Body of pancreas (tissue), 4 donors: ENCODE data around the gene SUSD3. TPM values are rescaled to one million over a fixed set of nuclear protein-coding genes. Genes with fewer than 3 reads are reported as not detected.
A peak's percentile ranks its signal among the peaks of the same experiment; 100 is the strongest.

Experiments
- ATAC-seq: fragments of 150-250 bp; one replicate; pipeline ENCODE4 v1.9.1; 2016
- DNase-seq, 4 donors: peaks; one replicate each; pipeline ENCODE4 v3.0.0-alpha.2; 2019
- H3K27ac ChIP-seq, 4 donors: fragments of 200-600 bp; sonication (generic); 1 replicate in 3 of 4; 2 replicates in 1 of 4; pipeline versions ENCODE4 v1.5.1 to v1.6.1; 2016 to 2019; ENCODE audit warnings: mild to moderate bottlenecking in 1 of 4, mixed read lengths in 1 of 4, moderate library complexity in 1 of 4
- H3K27me3 ChIP-seq, 2 donors: fragments of 200-600 bp; sonication (generic); one replicate each; pipeline ENCODE4 v1.6.0; 2016; ENCODE audit warnings: mild to moderate bottlenecking in 1 of 2
- H3K36me3 ChIP-seq, 2 donors: fragments of 200-600 bp; sonication (generic); replicated peaks in 1 of 2; 2 replicates each; pipeline ENCODE4 v1.5.1; 2016; ENCODE audit warnings: low read depth in 2 of 2; ENCODE audit not compliant: insufficient read depth in 1 of 2
- H3K4me1 ChIP-seq: fragments of 200-600 bp; sonication (generic); one replicate; pipeline ENCODE4 v1.6.0; 2016
- H3K4me3 ChIP-seq, 2 donors: fragments of 200-600 bp; sonication (generic); 1 replicate in 1 of 2; 2 replicates in 1 of 2; pipeline ENCODE4 v1.5.1; 2016 to 2019
- H3K9me3 ChIP-seq, 3 donors: fragments of 200-600 bp; sonication (generic); 1 replicate in 2 of 3; 2 replicates in 1 of 3; pipeline ENCODE4 v1.5.1; 2016
- CTCF ChIP-seq, 7 experiments: fragments of 450-650 bp in 4 of 7; fragments of 200-600 bp in 3 of 7; sonication (generic) in 3 of 7; IDR thresholded peaks; one replicate each; pipeline ENCODE4 v1.5.1; 2016 to 2019; ENCODE audit warnings: antibody characterized with exemption in 7 of 7
- POLR2A ChIP-seq, 3 donors: fragments of 450-650 bp; IDR thresholded peaks; one replicate each; pipeline ENCODE4 v1.6.1; 2016; ENCODE audit warnings: antibody characterized with exemption in 3 of 3, mild to moderate bottlenecking in 2 of 3
- WGBS, 2 donors: methylation state at CpG; one replicate each; pipeline ENCODE4 v1.1.5; 2017; 5-methylcytosine and 5-hydroxymethylcytosine counted together
- intact Hi-C: fragments of 100-400 bp; cut with DNase I; formaldehyde crosslinking; loops from one replicate; pipeline ENCODE4 v1.15.1; 2023
- total RNA-seq, 2 donors: library from RNA; depleted of rRNA; stranded (reverse); fragments of >200 nt; gene quantifications; one replicate each; pipeline ENCODE4 v1.1.0, GENCODE V29; 2016

SUSD3 gene
- total RNA-seq, 2 donors from 2014 or later = 3.6 TPM; not detected in 1

- H3K9me3 ChIP-seq = no peaks in the 10 kb centered on the region
- H3K27ac ChIP-seq = no peak overlapping the region
- no peak for ATAC-seq
- DNase-seq = peak in 3 of 4 donors; percentile 3 to 7 (median 3)
- intact Hi-C loops = no loop called here
- H3K4me3 ChIP-seq = no peak overlapping the region
- no peak for TF ChIP-seq CTCF (IDR thresholded peaks at IDR 0.05)
- no peak for TF ChIP-seq POLR2A (IDR thresholded peaks at IDR 0.05)
- WGBS, 2 donors = 97 to 98% methylated on average over 7 to 14 of the region's 14 CpGs
- no peaks in the 10 kb centered on the region for H3K27me3 ChIP-seq
- no peaks in the 10 kb centered on the region for H3K36me3 ChIP-seq
- H3K4me1 ChIP-seq = peaks cover 5% of the 10 kb centered on the region
Observed at GRCh38 chr9:93110311-93110855, 51.9 kb downstream of the SUSD3 start.

- intact Hi-C loops = no loop called here
- no peak overlapping the region for H3K4me3 ChIP-seq
- 85 to 89% methylated on average over 10 to 11 of the region's 11 CpGs for WGBS, 2 donors
- peaks cover 5% of the 10 kb centered on the region for H3K4me1 ChIP-seq
- TF ChIP-seq POLR2A (IDR thresholded peaks at IDR 0.05) (no peak), CTCF (IDR thresholded peaks at IDR 0.05) (no peak)
- ATAC-seq = no peak
- no peaks in the 10 kb centered on the region for H3K27me3 ChIP-seq
- H3K27ac ChIP-seq = no peak overlapping the region
- peak in 3 of 4 donors; percentile 1 to 10 (median 5) for DNase-seq
- no peaks in the 10 kb centered on the region for H3K36me3 ChIP-seq
- no peaks in the 10 kb centered on the region for H3K9me3 ChIP-seq
Observed at GRCh38 chr9:93111001-93111370, 52.5 kb downstream of the SUSD3 start.

- Histone ChIP-seq H3K9me3 (no peaks in the 10 kb centered on the region), H3K36me3 (no peaks in the 10 kb centered on the region), H3K27ac (no peak overlapping the region), H3K4me1 (peaks cover 5% of the 10 kb centered on the region), H3K4me3 (no peak overlapping the region), H3K27me3 (no peaks in the 10 kb centered on the region)
- no peak for ATAC-seq
- WGBS, 2 donors = 79 to 90% methylated on average over 7 to 18 of the region's 18 CpGs
- intact Hi-C loops = no loop called here
- TF ChIP-seq POLR2A (IDR thresholded peaks at IDR 0.05) = no peak
- TF ChIP-seq CTCF (IDR thresholded peaks at IDR 0.05) = no peak
- peak in 2 of 4 donors; percentile 4 to 6 for DNase-seq
Observed at GRCh38 chr9:93111371-93112115, 53.0 kb downstream of the SUSD3 start.

- intact Hi-C loops = no loop called here
- peaks cover 5% of the 10 kb centered on the region for H3K4me1 ChIP-seq
- peak in 2 of 4 donors; percentile 11 to 13 for DNase-seq
- TF ChIP-seq POLR2A (IDR thresholded peaks at IDR 0.05) (no peak), CTCF (IDR thresholded peaks at IDR 0.05) (no peak)
- WGBS, 2 donors = 76 to 88% methylated on average over 5 to 13 of the region's 15 CpGs
- H3K9me3 ChIP-seq = no peaks in the 10 kb centered on the region
- no peak overlapping the region for H3K4me3 ChIP-seq
- ATAC-seq = no peak
- no peak overlapping the region for H3K27ac ChIP-seq
- no peaks in the 10 kb centered on the region for H3K36me3 ChIP-seq
- H3K27me3 ChIP-seq = no peaks in the 10 kb centered on the region
Observed at GRCh38 chr9:93112116-93112863, 53.8 kb downstream of the SUSD3 start.
